GM10266 (cell line): ENCODE results near the gene DCP2.

Experiments used
- DNase-seq: peaks from one replicate; pipeline ENCODE4 v3.0.0; 2012; ENCODE audit errors: extremely low spot score
- TF ChIP-seq, protein P1 (sequence below): IDR thresholded peaks from 2 replicates; pipeline ENCODE4 v1.5.1; 2012; ENCODE audit warnings: mild to moderate bottlenecking, low read depth; ENCODE audit not compliant: control insufficient read depth, insufficient read depth; ENCODE audit errors: missing control alignments

DCP2 gene

DNA sequence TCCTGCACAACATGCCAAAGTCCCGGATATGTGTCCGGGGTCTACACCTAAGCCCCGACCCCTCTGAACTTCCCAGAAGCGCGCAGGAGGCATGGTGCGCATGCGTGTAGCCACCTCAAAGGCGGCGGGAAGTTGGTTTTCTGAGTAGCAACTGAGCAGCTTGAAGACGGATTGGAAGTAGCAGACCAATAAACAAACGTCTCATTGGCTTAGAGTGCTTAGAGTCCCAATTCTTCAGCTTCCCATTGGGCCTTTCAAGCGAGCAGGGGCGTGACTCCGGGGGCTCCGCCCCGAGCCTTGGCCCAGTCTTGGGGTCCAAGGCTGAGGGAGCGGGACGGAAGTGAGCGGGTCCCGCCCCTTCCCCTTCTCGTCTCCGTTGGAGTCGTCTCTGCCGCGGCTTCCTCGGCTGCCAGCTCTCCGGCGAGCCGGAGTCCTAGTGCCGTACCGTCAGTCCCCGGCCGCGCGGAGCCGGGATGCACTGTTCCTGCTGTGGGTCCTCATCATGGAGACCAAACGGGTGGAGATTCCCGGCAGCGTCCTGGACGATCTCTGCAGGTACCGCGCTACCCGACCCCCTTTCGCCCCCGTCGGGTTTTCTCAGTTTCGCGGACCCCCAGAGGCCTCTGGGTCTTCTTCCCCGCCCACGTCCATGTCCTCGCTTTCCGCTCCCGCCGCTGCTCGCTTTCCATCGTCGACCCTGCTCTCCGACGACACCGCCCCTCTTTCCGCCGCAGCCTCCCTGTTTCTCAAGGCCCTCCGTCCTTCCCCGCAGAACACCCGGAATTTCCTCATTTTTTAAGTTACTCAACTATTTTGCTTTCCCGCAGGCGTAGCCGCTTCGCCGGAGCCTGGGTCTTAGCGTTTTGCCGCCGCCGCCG lies at the start of gene DCP2:
Gene DCP2, plus strand, starts transcription at position 367 of the 878 bp plus-strand sequence. Its CDS starts 136 bp downstream, at position 503.
- TF ChIP-seq, protein P1, sequence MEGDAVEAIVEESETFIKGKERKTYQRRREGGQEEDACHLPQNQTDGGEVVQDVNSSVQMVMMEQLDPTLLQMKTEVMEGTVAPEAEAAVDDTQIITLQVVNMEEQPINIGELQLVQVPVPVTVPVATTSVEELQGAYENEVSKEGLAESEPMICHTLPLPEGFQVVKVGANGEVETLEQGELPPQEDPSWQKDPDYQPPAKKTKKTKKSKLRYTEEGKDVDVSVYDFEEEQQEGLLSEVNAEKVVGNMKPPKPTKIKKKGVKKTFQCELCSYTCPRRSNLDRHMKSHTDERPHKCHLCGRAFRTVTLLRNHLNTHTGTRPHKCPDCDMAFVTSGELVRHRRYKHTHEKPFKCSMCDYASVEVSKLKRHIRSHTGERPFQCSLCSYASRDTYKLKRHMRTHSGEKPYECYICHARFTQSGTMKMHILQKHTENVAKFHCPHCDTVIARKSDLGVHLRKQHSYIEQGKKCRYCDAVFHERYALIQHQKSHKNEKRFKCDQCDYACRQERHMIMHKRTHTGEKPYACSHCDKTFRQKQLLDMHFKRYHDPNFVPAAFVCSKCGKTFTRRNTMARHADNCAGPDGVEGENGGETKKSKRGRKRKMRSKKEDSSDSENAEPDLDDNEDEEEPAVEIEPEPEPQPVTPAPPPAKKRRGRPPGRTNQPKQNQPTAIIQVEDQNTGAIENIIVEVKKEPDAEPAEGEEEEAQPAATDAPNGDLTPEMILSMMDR: no peak
- peak; percentile 91 for DNase-seq

DNA sequence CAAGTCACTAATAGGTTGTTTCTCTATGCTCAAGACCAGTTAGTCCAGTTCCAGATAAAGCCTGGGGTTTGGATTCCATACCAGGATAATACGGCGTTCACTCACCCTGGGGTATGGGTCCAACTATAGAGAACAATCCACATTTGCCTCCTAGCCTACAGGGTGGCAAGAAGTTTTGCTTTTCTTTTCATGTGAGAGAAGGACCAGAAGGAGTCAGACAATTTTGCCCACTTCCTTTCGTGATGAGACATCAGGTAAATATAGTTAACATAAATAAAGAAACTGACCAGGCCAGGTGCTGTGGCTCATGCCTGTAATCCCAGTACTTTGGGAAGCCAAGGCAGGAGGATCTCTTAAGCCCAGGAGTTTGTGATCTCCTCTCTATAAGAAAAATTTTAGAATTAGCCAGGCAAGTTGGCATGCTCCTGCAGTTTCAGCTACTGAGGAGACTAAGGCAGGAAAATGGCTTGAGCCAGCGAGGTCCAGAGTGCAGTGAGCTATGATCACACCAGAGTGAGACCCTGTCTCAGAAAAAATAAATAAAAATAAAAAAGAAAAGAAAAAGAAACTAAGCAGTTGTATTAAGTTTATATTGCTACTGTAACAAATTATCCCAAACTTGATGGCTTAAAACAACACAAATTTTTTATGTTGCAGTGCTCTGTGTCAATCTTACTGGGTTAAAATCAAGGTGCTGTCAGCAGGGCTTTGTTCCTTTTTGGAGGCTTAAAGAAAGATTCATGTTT lies 47.1 kb upstream of the DCP2 start:
- TF ChIP-seq, protein P1: no peak
- DNase-seq: no peak

DNA sequence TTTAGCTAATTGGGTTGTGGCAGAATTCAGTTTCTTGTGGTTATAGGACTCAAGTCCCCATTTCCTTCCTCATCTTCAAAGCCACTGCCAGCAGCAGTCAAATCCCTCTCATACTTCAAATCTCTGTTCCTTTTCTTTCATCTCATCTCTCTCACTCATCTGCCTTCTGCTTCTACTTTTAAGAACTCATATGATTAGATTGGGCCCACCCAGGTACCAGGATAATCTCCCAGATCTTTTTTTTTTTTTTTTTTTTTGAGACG lies 46.6 kb upstream of the DCP2 start:
- DNase-seq: no peak
- TF ChIP-seq, protein P1: no peak

DNA sequence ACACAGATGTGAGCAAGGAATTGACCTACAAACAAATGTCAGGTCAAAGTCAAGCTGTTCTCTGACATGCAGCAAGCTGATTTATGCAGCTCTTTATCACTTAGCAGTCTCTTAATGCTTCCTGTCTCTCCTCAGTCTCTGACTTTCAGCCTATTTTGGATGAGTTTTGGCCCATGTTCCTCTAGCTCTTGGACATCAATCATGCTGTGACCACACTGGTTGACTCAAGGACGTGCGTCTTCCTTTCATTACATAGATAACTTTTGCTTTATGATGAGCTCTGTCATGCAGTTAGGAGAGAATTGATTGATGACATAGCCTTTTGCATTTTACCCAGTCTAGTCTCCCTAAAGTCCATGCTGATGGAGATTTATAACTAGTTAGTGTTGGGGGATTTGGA lies 45.1 kb upstream of the DCP2 start:
- no peak for DNase-seq

DNA sequence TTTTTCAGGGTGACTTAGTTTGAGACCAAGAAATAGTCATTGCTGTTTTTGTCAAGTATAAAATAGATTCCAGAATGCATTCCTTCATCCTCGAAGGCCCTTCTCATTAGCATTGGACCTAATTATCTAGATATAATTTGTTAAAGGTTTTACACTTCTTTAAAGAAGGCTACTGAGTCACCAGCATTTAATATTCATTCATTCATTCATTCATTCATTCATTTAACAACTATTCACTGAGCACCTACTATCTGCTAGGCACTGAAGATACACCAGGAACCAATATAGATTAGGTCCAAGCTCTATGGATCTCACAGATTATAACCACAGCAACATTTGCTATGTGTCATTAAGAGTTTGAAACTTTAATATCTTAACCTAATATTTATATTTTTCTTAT lies 43.5 kb upstream of the DCP2 start:
- DNase-seq: no peak
- TF ChIP-seq, protein P1: no peak

More for the DNA sequence above, 45.1 kb upstream of the DCP2 start:
- TF ChIP-seq, protein P1: no peak

DNA sequence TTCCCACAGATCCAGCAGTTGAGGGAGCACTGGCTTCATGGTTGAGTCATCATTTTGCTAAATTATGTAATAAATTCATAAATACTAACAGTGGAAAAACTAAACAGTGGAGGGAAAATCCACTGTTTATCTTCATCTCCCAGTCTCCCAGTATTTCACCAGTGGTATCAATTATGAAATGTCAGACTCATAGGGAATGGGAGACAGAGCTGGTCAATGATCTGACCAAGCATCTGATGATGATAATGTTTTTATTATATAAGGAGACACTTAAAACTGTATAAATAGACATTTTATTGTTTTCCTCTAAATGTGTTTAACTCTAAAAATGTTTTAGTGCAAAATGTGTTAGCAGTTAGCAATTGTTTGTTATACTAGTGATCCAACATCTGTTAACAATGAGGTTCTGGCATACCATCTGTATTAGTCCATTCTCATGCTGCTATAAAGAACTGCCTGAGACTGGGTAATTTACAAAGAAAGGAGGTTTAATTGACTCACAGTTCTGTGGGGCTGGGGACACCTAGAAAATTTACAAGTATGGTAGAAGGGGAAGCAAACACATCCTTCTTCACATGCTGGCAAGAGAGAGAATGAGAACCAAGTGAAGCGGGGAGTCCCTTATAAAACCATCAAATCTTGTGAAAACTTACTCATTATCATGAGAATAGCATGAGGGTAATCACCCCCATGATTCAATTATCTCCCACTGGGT lies 42.8 kb upstream of the DCP2 start:
- no peak for DNase-seq
- TF ChIP-seq, protein P1: no peak
